Upper lobe of left lung (tissue), 4 donors: ENCODE data around the gene FAM3A.

Experiments used
- POLR2A ChIP-seq, 4 donors: fragments of 450-650 bp; IDR thresholded peaks; one replicate each; pipeline ENCODE4 v1.5.1; 2016 to 2017; ENCODE audit warnings: antibody characterized with exemption in 4 of 4, mild to moderate bottlenecking in 2 of 4
- TF ChIP-seq, protein P1 (sequence below), 6 experiments: fragments of 450-650 bp in 4 of 6; fragments of 200-600 bp in 2 of 6; sonication (generic) in 2 of 6; IDR thresholded peaks; one replicate each; pipeline ENCODE4 v1.5.1; 2016 to 2019; ENCODE audit warnings: antibody characterized with exemption in 6 of 6

DNA sequence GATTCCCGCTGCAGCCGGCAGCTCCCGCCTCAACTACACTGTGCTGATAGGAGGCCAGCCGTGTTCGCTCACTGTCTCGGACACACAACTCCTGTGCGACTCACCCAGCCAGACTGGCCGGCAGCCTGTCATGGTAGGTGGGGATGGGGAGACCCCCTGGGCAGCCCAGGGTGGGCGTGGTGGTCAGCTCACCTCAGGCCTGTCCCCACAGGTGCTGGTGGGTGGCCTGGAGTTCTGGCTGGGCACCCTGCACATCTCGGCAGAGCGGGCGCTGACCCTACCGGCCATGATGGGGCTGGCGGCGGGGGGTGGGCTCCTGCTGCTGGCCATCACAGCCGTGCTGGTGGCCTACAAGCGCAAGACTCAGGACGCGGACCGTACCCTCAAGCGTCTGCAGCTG, 48.5 kb downstream of the FAM3A start:
- TF ChIP-seq, protein P1, sequence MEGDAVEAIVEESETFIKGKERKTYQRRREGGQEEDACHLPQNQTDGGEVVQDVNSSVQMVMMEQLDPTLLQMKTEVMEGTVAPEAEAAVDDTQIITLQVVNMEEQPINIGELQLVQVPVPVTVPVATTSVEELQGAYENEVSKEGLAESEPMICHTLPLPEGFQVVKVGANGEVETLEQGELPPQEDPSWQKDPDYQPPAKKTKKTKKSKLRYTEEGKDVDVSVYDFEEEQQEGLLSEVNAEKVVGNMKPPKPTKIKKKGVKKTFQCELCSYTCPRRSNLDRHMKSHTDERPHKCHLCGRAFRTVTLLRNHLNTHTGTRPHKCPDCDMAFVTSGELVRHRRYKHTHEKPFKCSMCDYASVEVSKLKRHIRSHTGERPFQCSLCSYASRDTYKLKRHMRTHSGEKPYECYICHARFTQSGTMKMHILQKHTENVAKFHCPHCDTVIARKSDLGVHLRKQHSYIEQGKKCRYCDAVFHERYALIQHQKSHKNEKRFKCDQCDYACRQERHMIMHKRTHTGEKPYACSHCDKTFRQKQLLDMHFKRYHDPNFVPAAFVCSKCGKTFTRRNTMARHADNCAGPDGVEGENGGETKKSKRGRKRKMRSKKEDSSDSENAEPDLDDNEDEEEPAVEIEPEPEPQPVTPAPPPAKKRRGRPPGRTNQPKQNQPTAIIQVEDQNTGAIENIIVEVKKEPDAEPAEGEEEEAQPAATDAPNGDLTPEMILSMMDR (IDR thresholded peaks at IDR 0.05): no peak
- no peak for TF ChIP-seq POLR2A (IDR thresholded peaks at IDR 0.05)
